DOHH2 (cell line): ENCODE results near the gene AURKB.

ENCODE experiments used
- H3F3A ChIP-seq: fragments of 200-600 bp; sonication (generic), shearing (Covaris generic); 2 replicates; pipeline ENCODE4 v1.6.0; 2016; ENCODE audit warnings: antibody characterized with exemption, mild to moderate bottlenecking; ENCODE audit not compliant: control insufficient read depth, insufficient read depth
- H3K27ac ChIP-seq: fragments of 200-600 bp; sonication (generic); 2 replicates; pipeline ENCODE4 v1.5.1; 2014; ENCODE audit warnings: low read depth, mild to moderate bottlenecking, low read length, moderate library complexity
- H3K27me3 ChIP-seq: fragments of 200-600 bp; sonication (generic); 2 replicates; pipeline ENCODE4 v1.6.1; 2014; ENCODE audit warnings: mild to moderate bottlenecking, low read length, mixed read lengths; ENCODE audit not compliant: control insufficient read depth
- H3K36me3 ChIP-seq: fragments of 200-600 bp; sonication (generic); 2 replicates; pipeline ENCODE4 v1.6.1; 2014; ENCODE audit warnings: mild to moderate bottlenecking, low read length, moderate library complexity, mixed read lengths; ENCODE audit not compliant: control insufficient read depth
- H3K4me1 ChIP-seq: fragments of 200-600 bp; sonication (generic); 2 replicates; pipeline ENCODE4 v1.6.1; 2014; ENCODE audit warnings: mild to moderate bottlenecking, low read length, mixed read lengths; ENCODE audit not compliant: control insufficient read depth
- H3K4me2 ChIP-seq: fragments of 200-600 bp; sonication (generic); 2 replicates; pipeline ENCODE4 v1.6.0; 2014; ENCODE audit warnings: mild to moderate bottlenecking, low read length, moderate library complexity
- H3K4me3 ChIP-seq: fragments of 200-600 bp; sonication (generic); 2 replicates; pipeline ENCODE4 v1.5.1; 2014; ENCODE audit warnings: mild to moderate bottlenecking, low read length, mixed read lengths
- H3K79me2 ChIP-seq: fragments of 200-600 bp; sonication (generic); 2 replicates; pipeline ENCODE4 v1.6.1; 2014; ENCODE audit warnings: mild to moderate bottlenecking, low read length, mixed read lengths; ENCODE audit not compliant: control insufficient read depth
- H3K9me2 ChIP-seq: fragments of 200-600 bp; sonication (generic); replicated peaks from 2 replicates; pipeline ENCODE4 v1.6.1; 2014; ENCODE audit warnings: mild to moderate bottlenecking, low read length, mixed read lengths; ENCODE audit not compliant: control insufficient read depth
- H3K9me3 ChIP-seq: fragments of 200-600 bp; sonication (generic); 2 replicates; pipeline ENCODE4 v1.6.1; 2014; ENCODE audit warnings: antibody characterized with exemption, low read length, mixed read lengths; ENCODE audit not compliant: control insufficient read depth, insufficient read depth
- H4K20me1 ChIP-seq: fragments of 200-600 bp; sonication (generic); 2 replicates; pipeline ENCODE4 v1.6.0; 2014; ENCODE audit warnings: low read depth, mild to moderate bottlenecking, antibody characterized with exemption, low read length, moderate library complexity; ENCODE audit not compliant: control insufficient read depth, insufficient read depth
- CTCF ChIP-seq: fragments of 200-600 bp; sonication (generic); IDR thresholded peaks from one replicate; pipeline ENCODE4 v1.5.1; 2014; ENCODE audit warnings: antibody characterized with exemption, mild to moderate bottlenecking, low read depth, low read length; ENCODE audit not compliant: poor library complexity, severe bottlenecking
- EZH2phosphoT487 ChIP-seq: fragments of 200-600 bp; sonication (generic); IDR thresholded peaks from 2 replicates; pipeline ENCODE4 v1.6.1; 2017; ENCODE audit warnings: borderline replicate concordance, mild to moderate bottlenecking, antibody characterized with exemption, low read length, moderate library complexity, mixed read lengths

The AURKB gene

GRCh38 chr17:8189711-8190477 is 20.5 kb downstream of the AURKB start, which contains the start of gene BORCS6:
BORCS6 (minus strand) TSS chr17:8190180; CDS start chr17:8190140, 40 bp downstream.
- TF ChIP-seq EZH2phosphoT487: no peak
- peak; percentile 39 for TF ChIP-seq CTCF
- Histone ChIP-seq H3K4me1 (peaks cover 46% of the 10 kb centered on the region), H3K9me2 (no peaks in the 10 kb centered on the region), H3K4me2 (peak within 1 kb of the TSS; percentile 86), H3K79me2 (peaks cover 21% of the 10 kb centered on the region), H3K27me3 (no peaks in the 10 kb centered on the region), H4K20me1 (0 out of 2 replicates have a peak, but pooled peaks cover 6% of the 10 kb centered on the region), H3K4me3 (peak within 1 kb of the TSS; percentile 95), H3K27ac (peak within 1 kb of the TSS; percentile 72), H3F3A (peaks cover 26% of the 10 kb centered on the region), H3K36me3 (no peaks in the 10 kb centered on the region; the same call in 1 of the 2 replicates), H3K9me3 (no peaks in the 10 kb centered on the region)

GRCh38 chr17:8189041-8189710 is 21.2 kb downstream of the AURKB start:
- peak overlapping the region; percentile 86 for H3K4me2 ChIP-seq
- H3F3A ChIP-seq: peaks cover 26% of the 10 kb centered on the region
- H4K20me1 ChIP-seq: 0 out of 2 replicates have a peak, but pooled peaks cover 6% of the 10 kb centered on the region
- no peaks in the 10 kb centered on the region for H3K9me3 ChIP-seq
- H3K27me3 ChIP-seq: no peaks in the 10 kb centered on the region
- H3K36me3 ChIP-seq: no peaks in the 10 kb centered on the region; the same call in 1 of the 2 replicates
- no peaks in the 10 kb centered on the region for H3K9me2 ChIP-seq
- peak overlapping the region; percentile 72 for H3K27ac ChIP-seq
- TF ChIP-seq EZH2phosphoT487 (no peak), CTCF (no peak)
- H3K79me2 ChIP-seq: peaks cover 21% of the 10 kb centered on the region
- H3K4me1 ChIP-seq: peaks cover 46% of the 10 kb centered on the region
- peak overlapping the region; percentile 95 for H3K4me3 ChIP-seq

GRCh38 chr17:8188263-8188839 is 22.0 kb downstream of the AURKB start:
- H3K27ac ChIP-seq: peak overlapping the region; percentile 84
- H3K4me1 ChIP-seq: peaks cover 49% of the 10 kb centered on the region
- no peaks in the 10 kb centered on the region; the same call in 1 of the 2 replicates for H3K36me3 ChIP-seq
- 0 out of 2 replicates have a peak, but pooled peaks cover 6% of the 10 kb centered on the region for H4K20me1 ChIP-seq
- H3K79me2 ChIP-seq: peaks cover 21% of the 10 kb centered on the region
- peak overlapping the region; percentile 95 for H3K4me3 ChIP-seq
- peak overlapping the region; percentile 86 for H3K4me2 ChIP-seq
- H3K9me2 ChIP-seq: no peaks in the 10 kb centered on the region
- no peaks in the 10 kb centered on the region for H3K9me3 ChIP-seq
- H3K27me3 ChIP-seq: 0 out of 2 replicates have a peak, but pooled peaks cover 2% of the 10 kb centered on the region
- TF ChIP-seq CTCF (no peak), EZH2phosphoT487 (no peak)
- peaks cover 26% of the 10 kb centered on the region for H3F3A ChIP-seq
